ENCODE data around the gene ST14. TPM values are rescaled to one million over a fixed set of nuclear protein-coding genes. Genes with fewer than 3 reads are reported as not detected.

The ST14 gene
- polyA plus RNA-seq, 1 of the 3 experiments (the other 2 are of a cell fraction): not detected

- Histone ChIP-seq H3K4me2 (no peak overlapping the region), H3F3A (replicated peaks; ENCODE audit: insufficient read depth) (peaks cover 16% of the 10 kb centered on the region), H3K27me3 (ENCODE audit: insufficient read depth) (no peaks in the 10 kb centered on the region), H3K79me2 (ENCODE audit: insufficient read depth) (peaks cover 26% of the 10 kb centered on the region), H2AFZ (ENCODE audit: low read depth) (no peak overlapping the region), H3K27ac (ENCODE audit: low read depth in 2 of 2, low read length in 1 of 2) (no peak overlapping the region), H3K9me3 (no peaks in the 10 kb centered on the region), H3K4me3 (ENCODE audit: low read depth in 2 of 2, low read length in 1 of 2) (no peak overlapping the region), H4K20me1 (ENCODE audit: insufficient read depth) (peaks cover 40% of the 10 kb centered on the region), H3K9ac (no peak overlapping the region), H3K9me2 (no peaks in the 10 kb centered on the region), H3K36me3 (replicated peaks in 1 of 2; ENCODE audit: control insufficient read depth in 1 of 2, insufficient read depth in 2 of 2, low read length in 1 of 2) (peaks cover 79 to 88% of the 10 kb centered on the region in 2 experiments), H3K4me1 (ENCODE audit: control insufficient read depth in 1 of 2, insufficient read depth in 2 of 2, low read depth in 1 of 2, low read length in 1 of 2) (peaks cover 0 to 5% of the 10 kb centered on the region in 2 experiments; a peak in 1 of 4 replicates)
- POLR2A ChIA-PET: no interaction called here
- DNase-seq: no peak
- no peak for TF ChIP-seq POLR2AphosphoS5 (IDR thresholded peaks at IDR 0.05; ENCODE audit: low read depth, low read length)
- TF ChIP-seq RAD21 (IDR thresholded peaks at IDR 0.05; ENCODE audit: low read length): no peak
- no peak for TF ChIP-seq RXRA (IDR thresholded peaks at IDR 0.05; ENCODE audit: borderline replicate concordance, low read depth)
- no peak for TF ChIP-seq EP300 (IDR thresholded peaks at IDR 0.05; ENCODE audit: borderline replicate concordance in 1 of 2, low read depth in 1 of 2, low read length in 1 of 2)
- TF ChIP-seq ELF1 (IDR thresholded peaks at IDR 0.05): no peak
- no peak for TF ChIP-seq CTCF (IDR thresholded peaks at IDR 0.05)
- TF ChIP-seq TAF1 (IDR thresholded peaks at IDR 0.05; ENCODE audit: borderline replicate concordance, low read depth, low read length): no peak
- TF ChIP-seq NRF1 (IDR thresholded peaks at IDR 0.05; ENCODE audit: low read depth, low read length): no peak
- TF ChIP-seq IRF3 (IDR thresholded peaks at IDR 0.05; ENCODE audit: low read depth, low read length): no peak
- TF ChIP-seq EZH2phosphoT487 (IDR thresholded peaks at IDR 0.05; ENCODE audit: borderline replicate concordance, low read depth): no peak
- no peak for TF ChIP-seq GATA2 (CRISPR knock-in tag; IDR thresholded peaks at IDR 0.05)
- CTCF ChIA-PET: interaction anchor here (1.0 to 1.9 kb wide), 4 partner anchors 202 to 206 kb away, joined by 3 to 6 read pairs (median 3); no protein-coding TSS in a partner anchor
- WGBS (ENCODE audit: low lambda C conversion rate): 97% methylated on average over 4 of the region's 4 CpGs
These were observed 32.1 kb upstream of the ST14 start for GRCh38 chr11:130127509-130127908.

GRCh38 chr11:130128626-130129025 lies 31.0 kb upstream of the ST14 start:
- Histone ChIP-seq H3K9ac (no peak overlapping the region), H3K4me3 (ENCODE audit: low read depth in 2 of 2, low read length in 1 of 2) (no peak overlapping the region), H3K4me1 (ENCODE audit: control insufficient read depth in 1 of 2, insufficient read depth in 2 of 2, low read depth in 1 of 2, low read length in 1 of 2) (peaks cover 0 to 5% of the 10 kb centered on the region in 2 experiments; a peak in 1 of 4 replicates), H4K20me1 (ENCODE audit: insufficient read depth) (peaks cover 31% of the 10 kb centered on the region), H3F3A (replicated peaks; ENCODE audit: insufficient read depth) (peaks cover 16% of the 10 kb centered on the region), H3K27ac (ENCODE audit: low read depth in 2 of 2, low read length in 1 of 2) (no peak overlapping the region), H3K27me3 (ENCODE audit: insufficient read depth) (no peaks in the 10 kb centered on the region), H3K36me3 (replicated peaks in 1 of 2; ENCODE audit: control insufficient read depth in 1 of 2, insufficient read depth in 2 of 2, low read length in 1 of 2) (peaks cover 83 to 85% of the 10 kb centered on the region in 2 experiments), H3K9me2 (no peaks in the 10 kb centered on the region), H3K9me3 (no peaks in the 10 kb centered on the region), H3K79me2 (ENCODE audit: insufficient read depth) (peaks cover 26% of the 10 kb centered on the region), H2AFZ (ENCODE audit: low read depth) (no peak overlapping the region), H3K4me2 (no peak overlapping the region)
- TF ChIP-seq NFIC (IDR thresholded peaks at IDR 0.05; ENCODE audit: borderline replicate concordance) (no peak), RXRA (IDR thresholded peaks at IDR 0.05; ENCODE audit: borderline replicate concordance, low read depth) (no peak), ZBTB33 (IDR thresholded peaks at IDR 0.05; ENCODE audit: borderline replicate concordance, low read depth) (no peak), ELF1 (IDR thresholded peaks at IDR 0.05) (no peak), REST (IDR thresholded peaks at IDR 0.05; ENCODE audit: low read depth, low read length) (no peak)
- POLR2A ChIA-PET: no interaction called here
- CTCF ChIA-PET: interaction anchor here (0.9 to 1.9 kb wide), 2 partner anchors 9 to 205 kb away, joined by 3 to 6 read pairs; no protein-coding TSS in a partner anchor
- WGBS (ENCODE audit: low lambda C conversion rate): 80% methylated on average over 1 of the region's 2 CpGs
- no peak for DNase-seq

All from SK-N-SH (cell line).